ENCODE results near the gene MDGA2. TPM values are rescaled to one million over a fixed set of nuclear protein-coding genes. Genes with fewer than 3 reads are reported as not detected.
"Not testable (repeated sequence)": the region's sequence is repeated elsewhere in the genome, so short reads cannot be mapped to it uniquely, and the experiment has no call there.

Gene MDGA2
- total and polyA plus RNA-seq, 9 of the 15 experiments (the other 6 are each of a cell fraction or from before 2014, with no cell fraction given): 0.01 to 0.18 (median 0.03) TPM; not detected in 5

- no peaks in the 10 kb centered on the region for H3K9me3 ChIP-seq (replicated peaks; ENCODE audit: control insufficient read depth, insufficient read depth, low read depth, low read length)
- H2AFZ ChIP-seq (ENCODE audit: low read depth, low read length): no peak overlapping the region
- H3K79me2 ChIP-seq (ENCODE audit: control insufficient read depth, insufficient read depth, low read length): no peaks in the 10 kb centered on the region
- TF ChIP-seq ZNF124 (CRISPR knock-in tag; IDR thresholded peaks at IDR 0.05) (no peak), RB1 (IDR thresholded peaks at IDR 0.05; ENCODE audit: low read depth) (no peak), NBN (IDR thresholded peaks at IDR 0.05; ENCODE audit: low read depth) (no peak), FOXK2 (conservative IDR thresholded peaks at IDR 0.05 in 1 of 2, IDR thresholded peaks at IDR 0.05 in 1 of 2; ENCODE audit: low read depth in 2 of 2) (no peak), CBFA2T2 (conservative IDR thresholded peaks at IDR 0.05) (no peak), MAFG (tag; conservative IDR thresholded peaks at IDR 0.05) (no peak), RBM25 (IDR thresholded peaks at IDR 0.05; ENCODE audit: low read depth, low read length, severe bottlenecking) (no peak), HINFP (tag; conservative IDR thresholded peaks at IDR 0.05; ENCODE audit: low read depth) (no peak), CTCF (IDR thresholded peaks at IDR 0.05 in 2 of 3, conservative IDR thresholded peaks at IDR 0.05 in 1 of 3; ENCODE audit: insufficient read depth in 2 of 3, low read depth in 1 of 3, low read length in 3 of 3) (no peak), TARDBP (IDR thresholded peaks at IDR 0.05) (no peak), ELF2 (CRISPR knock-in tag; IDR thresholded peaks at IDR 0.05) (no peak)
- ChIA-PET CTCF (ENCODE audit: low intra/inter-chr PET ratio) (no interaction called here), POLR2A (no interaction called here)
- H3K9me1 ChIP-seq (ENCODE audit: control insufficient read depth, insufficient read depth, low read length): no peaks in the 10 kb centered on the region
- FAIRE-seq: no peak
- H3K4me2 ChIP-seq (ENCODE audit: insufficient read depth, low read length): no peak overlapping the region
- no peak overlapping the region for H3K27ac ChIP-seq (ENCODE audit: extremely low read depth, low read depth, low read length)
- no peaks in the 10 kb centered on the region for H3K36me3 ChIP-seq (ENCODE audit: control insufficient read depth, insufficient read depth, low read length)
- H3K4me1 ChIP-seq (replicated peaks in 1 of 2; ENCODE audit: control insufficient read depth in 2 of 2, insufficient read depth in 2 of 2, low read length in 2 of 2): no peaks in the 10 kb centered on the region
- no peak overlapping the region for H3K9ac ChIP-seq (ENCODE audit: insufficient read depth in 1 of 2, low read depth in 2 of 2, low read length in 2 of 2)
- in situ Hi-C loops (cut with MboI) (no loop called here), intact Hi-C loops (cut with micrococcal nuclease) (no loop called here)
- ATAC-seq: no peak
- 0% methylated on average over 1 of the region's 1 CpG for WGBS (ENCODE audit: insufficient coverage, low coverage, missing lambda C conversion rate)
- BruUV-seq (replicated peaks): no TSS peak
- H3K4me3 ChIP-seq: no peak overlapping the region
- DNase-seq (ENCODE audit: extremely low read depth in 1 of 4, low spot score in 3 of 4): no peak
- H3K27me3 ChIP-seq (ENCODE audit: control insufficient read depth in 2 of 2, insufficient read depth in 2 of 2, low read length in 2 of 2): no peaks in the 10 kb centered on the region
- H4K20me1 ChIP-seq (replicated peaks; ENCODE audit: control insufficient read depth, insufficient read depth, low read length): no peaks in the 10 kb centered on the region
Observed at GRCh38 chr14:47246367-47246766, 429.0 kb downstream of the MDGA2 start.

GRCh38 chr14:47242579-47242978, 432.8 kb downstream of the MDGA2 start:
- H2AFZ ChIP-seq (ENCODE audit: low read depth, low read length); H3K27me3 ChIP-seq (ENCODE audit: control insufficient read depth in 2 of 2, insufficient read depth in 2 of 2, low read length in 2 of 2); DNase-seq (ENCODE audit: extremely low read depth in 1 of 4, low spot score in 3 of 4); H3K9me3 ChIP-seq (replicated peaks; ENCODE audit: control insufficient read depth, insufficient read depth, low read depth, low read length); H4K20me1 ChIP-seq (replicated peaks; ENCODE audit: control insufficient read depth, insufficient read depth, low read length); CTCF ChIA-PET (ENCODE audit: low intra/inter-chr PET ratio); FAIRE-seq; H3K36me3 ChIP-seq (ENCODE audit: control insufficient read depth, insufficient read depth, low read length); in situ Hi-C loops (cut with MboI); ATAC-seq; H3K9ac ChIP-seq (ENCODE audit: insufficient read depth in 1 of 2, low read depth in 2 of 2, low read length in 2 of 2); POLR2A ChIA-PET; H3K4me2 ChIP-seq (ENCODE audit: insufficient read depth, low read length); intact Hi-C loops (cut with micrococcal nuclease); H3K79me2 ChIP-seq (ENCODE audit: control insufficient read depth, insufficient read depth, low read length); BruUV-seq (replicated peaks); H3K9me1 ChIP-seq (ENCODE audit: control insufficient read depth, insufficient read depth, low read length); H3K27ac ChIP-seq (ENCODE audit: extremely low read depth, low read depth, low read length); H3K4me1 ChIP-seq (replicated peaks in 1 of 2; ENCODE audit: control insufficient read depth in 2 of 2, insufficient read depth in 2 of 2, low read length in 2 of 2); H3K4me3 ChIP-seq: not testable (repeated sequence)
- WGBS (ENCODE audit: insufficient coverage, low coverage, missing lambda C conversion rate): 0% methylated on average over 6 of the region's 18 CpGs

Data from K562 (cell line).